Head of caudate nucleus (tissue), 42 donors: ENCODE data around the gene SULT6B1.
"Not testable (repeated sequence)": the region's sequence is repeated elsewhere in the genome, so short reads cannot be mapped to it uniquely, and the experiment has no call there.

ENCODE experiments used
- DNase-seq, 42 donors: peaks; one replicate each; pipeline versions ENCODE4 v3.0.0 to v3.0.0-alpha.2; 2020 to 2021; ENCODE audit warnings: mixed read lengths in 7 of 42
- intact Hi-C: fragments of 100-400 bp; cut with DNase I; formaldehyde crosslinking; loops from one replicate; pipeline ENCODE4 v1.15.0; 2022

Gene SULT6B1

GRCh38 chr2:37188570-37188969, at the start of gene SULT6B1:
Gene SULT6B1 (minus strand): TSS chr2:37188670. CDS start chr2:37188640, 30 bp downstream.
- intact Hi-C loops = no loop called here

DNA sequence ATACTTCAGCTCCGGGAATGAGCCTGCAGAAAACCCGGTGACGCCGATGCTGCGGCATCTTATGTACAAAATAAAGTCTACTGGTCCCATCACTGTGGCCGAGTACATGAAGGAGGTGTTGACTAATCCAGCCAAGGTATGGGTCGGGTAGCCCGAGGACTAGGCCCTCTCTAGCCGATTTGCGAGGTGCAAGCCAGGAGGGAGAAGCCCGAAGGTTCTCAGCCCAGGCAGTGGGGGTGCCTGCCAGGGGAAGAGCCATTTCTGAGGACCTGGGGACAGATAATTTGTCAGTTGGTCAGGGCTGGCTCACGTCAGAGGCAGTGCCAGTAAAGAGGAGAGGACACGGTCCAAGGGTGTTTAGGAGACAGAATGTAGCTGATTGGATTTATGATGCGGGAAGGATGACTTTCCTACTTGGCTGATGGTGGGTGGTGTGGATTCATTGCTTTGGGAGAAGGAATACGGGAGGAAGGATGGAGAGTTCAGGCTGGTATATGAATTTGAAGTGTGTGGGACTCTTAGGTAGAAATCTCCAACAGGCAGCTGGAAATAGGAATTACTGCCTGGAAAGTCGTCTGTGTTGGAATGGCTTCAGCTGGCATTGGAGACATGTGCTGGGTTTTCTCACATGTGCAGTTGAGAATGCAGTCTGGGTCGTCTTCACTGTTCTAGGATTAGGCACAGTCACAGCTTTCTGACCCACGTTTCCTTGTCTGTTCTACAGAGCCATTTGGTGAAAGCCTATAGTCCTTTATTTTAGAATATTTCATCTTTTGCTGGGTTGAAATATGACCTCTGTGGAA, 43.9 kb upstream of the SULT6B1 start:
- DNase-seq = peak in 25 of 42 donors; percentile 4 to 55 (median 17)
- intact Hi-C loops = no loop called here

More at GRCh38 chr2:37188570-37188969, at the start of gene SULT6B1:
- no peak for DNase-seq

- peak; percentile 87 to 97 (median 92) for DNase-seq
- intact Hi-C loops = no loop called here
These were observed 43.0 kb upstream of the SULT6B1 start, which contains the start of the genes CEBPZ and NDUFAF7 for GRCh38 chr2:37231241-37232130. Gene CEBPZ (minus strand): TSS chr2:37231596. CDS start chr2:37231567, 29 bp downstream. Gene NDUFAF7 (plus strand): TSS chr2:37231658. CDS start chr2:37231706, 48 bp downstream.

GRCh38 chr2:37230581-37230980, 42.1 kb upstream of the SULT6B1 start:
- intact Hi-C loops = no loop called here

GRCh38 chr2:37228788-37229187, 40.3 kb upstream of the SULT6B1 start:
- intact Hi-C loops = no loop called here
- DNase-seq = no peak

More at GRCh38 chr2:37230581-37230980, 42.1 kb upstream of the SULT6B1 start:
- DNase-seq = peak in 1 of 42 donors; percentile 3

- no peak for DNase-seq
- intact Hi-C loops = no loop called here
These were observed 38.4 kb upstream of the SULT6B1 start for GRCh38 chr2:37226863-37227262.

GRCh38 chr2:37225129-37225528, 36.7 kb upstream of the SULT6B1 start:
- DNase-seq, intact Hi-C loops: not testable (repeated sequence)

DNA sequence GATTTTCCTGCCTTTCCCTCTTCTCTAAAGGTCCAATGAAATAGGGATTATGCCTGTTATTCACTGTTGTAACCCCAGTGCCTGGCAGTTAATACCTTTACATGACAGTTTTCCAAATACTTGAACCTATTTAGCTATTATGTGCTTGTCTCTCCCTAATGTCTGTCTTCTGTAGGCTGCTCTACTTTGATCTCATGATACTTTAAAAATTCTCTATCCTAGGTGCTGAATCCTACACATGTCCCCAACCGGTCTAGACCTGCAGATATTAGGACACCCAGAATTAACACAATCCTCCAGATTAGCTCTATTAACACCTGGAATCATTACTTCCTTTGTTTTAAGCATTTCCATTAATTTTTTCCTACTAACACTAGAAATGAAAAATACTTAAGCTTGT, 35.6 kb upstream of the SULT6B1 start:
- intact Hi-C loops = no loop called here
- no peak for DNase-seq

GRCh38 chr2:37223131-37223530, 34.7 kb upstream of the SULT6B1 start:
- intact Hi-C loops = no loop called here
- DNase-seq = no peak

DNA sequence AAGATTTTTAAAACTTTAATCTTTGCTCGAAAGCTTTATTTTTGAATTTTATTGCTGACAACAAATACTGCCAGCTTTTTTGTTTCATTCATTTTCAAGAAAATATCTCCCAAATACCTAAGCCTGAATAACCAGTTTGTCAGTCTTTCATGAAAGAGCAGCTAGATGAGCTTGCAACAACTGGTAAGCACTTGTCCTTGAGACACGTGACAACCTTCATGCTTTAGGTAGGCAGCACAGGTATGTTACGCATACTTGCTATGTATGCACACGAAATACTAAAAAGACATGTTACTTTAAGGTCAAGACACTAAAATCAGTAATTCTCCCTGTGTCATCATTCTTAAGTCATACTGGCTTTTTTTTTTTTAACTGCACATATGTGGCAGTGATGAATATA, 30.6 kb upstream of the SULT6B1 start:
- intact Hi-C loops = no loop called here

GRCh38 chr2:37215250-37215649, 26.8 kb upstream of the SULT6B1 start:
- intact Hi-C loops = no loop called here
- DNase-seq = no peak

More for the DNA sequence above, 30.6 kb upstream of the SULT6B1 start:
- no peak for DNase-seq

DNA sequence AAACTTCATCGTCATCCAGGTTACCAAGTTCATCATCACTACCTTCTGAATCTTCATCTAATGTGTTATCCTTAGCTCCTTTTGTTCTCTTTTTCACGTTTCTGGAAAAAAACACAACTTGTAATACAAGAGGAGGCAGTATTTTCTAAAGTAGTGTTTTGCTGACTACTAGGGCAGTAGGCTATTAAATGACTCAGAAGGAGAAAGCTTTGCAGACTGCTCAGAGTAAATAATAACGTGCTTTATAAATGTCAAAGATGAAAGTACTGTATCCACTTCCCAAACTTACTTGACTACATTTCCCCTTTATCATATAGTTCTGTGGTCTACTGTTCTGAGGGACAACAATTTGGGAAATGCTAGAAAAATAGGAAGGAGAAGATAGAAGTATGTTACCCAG, 23.5 kb upstream of the SULT6B1 start:
- DNase-seq = no peak

GRCh38 chr2:37211212-37211611, 22.7 kb upstream of the SULT6B1 start:
- intact Hi-C loops = no loop called here
- DNase-seq = no peak

More for the DNA sequence above, 23.5 kb upstream of the SULT6B1 start:
- intact Hi-C loops = no loop called here

GRCh38 chr2:37206760-37207159, 18.3 kb upstream of the SULT6B1 start:
- DNase-seq, intact Hi-C loops: not testable (repeated sequence)

DNA sequence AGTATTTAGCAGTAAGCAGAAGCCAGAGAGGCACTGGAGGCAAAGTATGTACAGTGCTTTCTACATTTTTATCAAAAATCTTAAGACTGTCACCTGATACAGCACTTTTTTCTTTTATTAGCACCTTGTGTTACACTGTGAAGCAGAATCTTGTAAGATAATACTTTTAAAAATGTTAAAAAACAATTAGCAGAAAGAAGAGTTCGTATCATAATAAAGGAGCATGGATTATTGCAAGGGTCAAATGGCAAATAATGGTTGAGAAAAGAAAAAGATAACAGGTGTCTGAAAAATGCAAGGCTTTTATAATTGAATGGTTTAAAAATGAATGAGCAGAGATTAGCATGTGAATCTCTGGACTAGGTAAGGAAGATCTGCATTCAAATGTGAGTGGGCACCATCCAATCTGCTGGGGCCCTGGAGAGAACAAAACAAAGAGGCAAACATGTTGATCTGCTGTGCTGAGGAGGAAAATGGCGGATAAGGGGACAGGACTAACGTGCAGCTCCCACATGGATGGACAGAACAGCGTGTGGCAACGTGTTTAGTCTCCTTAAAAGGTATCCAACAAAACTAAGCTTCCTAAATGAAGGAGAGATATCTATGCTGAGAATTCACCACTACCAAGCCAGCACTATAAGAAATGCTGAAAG, 17.3 kb upstream of the SULT6B1 start:
- DNase-seq = no peak
- intact Hi-C loops = no loop called here

DNA sequence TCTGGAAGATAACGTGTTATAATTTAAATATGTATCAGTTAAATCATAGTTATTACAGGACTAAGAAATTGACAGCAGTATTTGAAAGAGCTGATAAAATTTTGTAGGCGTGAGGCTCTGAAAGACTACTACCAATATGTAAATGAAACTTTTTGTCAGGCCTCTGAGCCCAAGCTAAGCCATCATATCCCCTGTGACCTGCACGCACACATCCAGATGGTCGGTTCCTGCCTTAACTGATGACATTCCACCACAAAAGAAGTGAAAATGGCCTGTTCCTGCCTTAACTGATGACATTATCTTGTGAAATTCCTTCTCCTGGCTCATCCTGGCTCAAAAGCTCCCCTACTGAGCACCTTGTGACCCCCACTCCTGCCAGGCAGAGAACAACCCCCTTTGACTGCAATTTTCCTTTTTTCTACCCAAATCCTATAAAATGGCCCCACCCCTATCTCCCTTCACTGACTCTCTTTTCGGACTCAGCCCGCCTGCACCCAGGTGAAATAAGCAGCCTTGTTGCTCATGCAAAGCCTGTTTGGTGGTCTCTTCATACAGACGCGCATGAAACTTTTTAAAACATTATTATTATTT, 16.7 kb upstream of the SULT6B1 start:
- DNase-seq, intact Hi-C loops: not testable (repeated sequence)

DNA sequence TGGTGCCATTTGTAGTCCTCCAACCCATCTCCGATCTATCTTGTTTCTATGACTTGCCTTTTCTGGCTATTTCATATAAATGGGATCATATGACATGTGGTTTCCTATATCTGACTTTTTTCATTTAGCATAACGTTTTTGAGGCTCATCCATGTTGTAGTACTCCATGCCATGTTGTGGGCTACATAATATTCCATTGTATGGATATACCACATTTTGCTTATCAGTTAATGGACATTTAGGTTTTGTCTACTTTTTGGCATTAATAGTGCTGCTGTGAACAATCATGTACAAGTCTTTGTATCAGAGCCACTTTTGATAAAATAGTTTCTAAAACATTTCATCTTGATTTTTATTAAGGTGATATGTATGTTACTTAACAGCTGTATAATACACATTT, 15.2 kb upstream of the SULT6B1 start:
- DNase-seq = no peak
- intact Hi-C loops = no loop called here

- intact Hi-C loops = no loop called here
- no peak for DNase-seq
These were observed 13.3 kb upstream of the SULT6B1 start for GRCh38 chr2:37201766-37202165.

- intact Hi-C loops = no loop called here
- DNase-seq = no peak
These were observed 12.7 kb upstream of the SULT6B1 start for GRCh38 chr2:37201208-37201607.
